HAP-1 (cell line): ENCODE data around the gene ARFGEF2.
A peak's percentile ranks its signal among the peaks of the same experiment; 100 is the strongest.

Experiments
- DNase-seq, 2 experiments: peaks; one replicate each; pipeline ENCODE4 v3.0.0-alpha.2; 2016 to 2020; ENCODE audit warnings: low spot score in 2 of 2
- H3K27me3 ChIP-seq: fragments of 250-450 bp; sonication (Bioruptor Pico); 2 replicates; pipeline ENCODE4 v1.5.1; 2020; ENCODE audit warnings: low read depth, mild to moderate bottlenecking, moderate library complexity
- H3K36me3 ChIP-seq: fragments of 250-450 bp; sonication (Bioruptor Pico); replicated peaks from 2 replicates; pipeline ENCODE4 v1.5.1; 2020; ENCODE audit warnings: mild to moderate bottlenecking
- H3K4me1 ChIP-seq: fragments of 250-450 bp; sonication (Bioruptor Pico); 2 replicates; pipeline ENCODE4 v1.5.1; 2020; ENCODE audit warnings: mild to moderate bottlenecking
- H3K4me3 ChIP-seq: fragments of 250-450 bp; sonication (Bioruptor Pico); 2 replicates; pipeline ENCODE4 v1.5.1; 2020; ENCODE audit warnings: mild to moderate bottlenecking, moderate library complexity
- H3K9me3 ChIP-seq: fragments of 250-450 bp; sonication (Bioruptor Pico); 2 replicates; pipeline ENCODE4 v1.5.1; 2020; ENCODE audit warnings: mild to moderate bottlenecking, moderate library complexity
- in situ Hi-C: fragments of 300-500 bp; cut with MboI; formaldehyde crosslinking; loops from 3 replicates; pipeline ENCODE4 v1.14.3; 2020; ENCODE audit warnings: low sequenced_read_pairs, inconsistent platforms, mixed read lengths

Gene ARFGEF2

GRCh38 chr20:48891235-48892048 is 30.1 kb upstream of the ARFGEF2 start:
- Histone ChIP-seq H3K9me3 (no peaks in the 10 kb centered on the region), H3K4me3 (no peak overlapping the region), H3K27me3 (peaks cover 7% of the 10 kb centered on the region; the same call in 1 of the 2 replicates), H3K4me1 (no peaks in the 10 kb centered on the region), H3K36me3 (no peaks in the 10 kb centered on the region)
- in situ Hi-C loops = no loop called here
- no peak for DNase-seq

DNA sequence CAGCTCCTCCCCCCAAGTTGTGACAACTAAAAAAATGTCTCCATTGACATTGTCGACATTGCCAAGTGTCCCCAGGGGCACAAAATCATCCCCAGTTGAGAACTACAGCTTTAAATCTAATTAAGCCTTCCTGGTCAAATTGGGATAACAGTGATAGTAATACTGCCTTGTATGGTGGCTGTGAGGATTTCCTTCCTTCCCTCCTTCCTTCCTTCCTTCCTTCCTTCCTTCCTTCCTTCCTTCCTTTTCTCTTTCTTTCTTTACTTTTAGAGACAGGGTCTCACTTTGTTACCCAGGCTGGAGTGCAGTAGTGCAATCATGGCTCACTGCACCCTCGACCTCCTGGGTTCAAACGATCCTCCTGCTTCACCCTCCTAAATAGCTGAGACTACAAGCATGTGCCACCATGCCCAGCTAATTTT is 29.5 kb upstream of the ARFGEF2 start:
- no peak for DNase-seq
- no peaks in the 10 kb centered on the region for H3K36me3 ChIP-seq
- H3K4me3 ChIP-seq = no peak overlapping the region
- H3K9me3 ChIP-seq = no peaks in the 10 kb centered on the region
- H3K4me1 ChIP-seq = no peaks in the 10 kb centered on the region
- H3K27me3 ChIP-seq = peaks cover 7% of the 10 kb centered on the region; the same call in 1 of the 2 replicates
- in situ Hi-C loops = no loop called here

GRCh38 chr20:48892891-48893290 is 28.6 kb upstream of the ARFGEF2 start:
- Histone ChIP-seq H3K36me3 (no peaks in the 10 kb centered on the region), H3K4me1 (no peaks in the 10 kb centered on the region), H3K4me3 (no peak overlapping the region), H3K27me3 (peaks cover 7% of the 10 kb centered on the region; the same call in 1 of the 2 replicates), H3K9me3 (no peaks in the 10 kb centered on the region)
- in situ Hi-C loops = no loop called here
- DNase-seq = no peak

GRCh38 chr20:48893374-48893773 is 28.1 kb upstream of the ARFGEF2 start:
- H3K27me3 ChIP-seq = peaks cover 7% of the 10 kb centered on the region; the same call in 1 of the 2 replicates
- H3K9me3 ChIP-seq = no peaks in the 10 kb centered on the region
- DNase-seq = no peak
- no peak overlapping the region for H3K4me3 ChIP-seq
- in situ Hi-C loops = no loop called here
- no peaks in the 10 kb centered on the region for H3K4me1 ChIP-seq
- H3K36me3 ChIP-seq = no peaks in the 10 kb centered on the region

DNA sequence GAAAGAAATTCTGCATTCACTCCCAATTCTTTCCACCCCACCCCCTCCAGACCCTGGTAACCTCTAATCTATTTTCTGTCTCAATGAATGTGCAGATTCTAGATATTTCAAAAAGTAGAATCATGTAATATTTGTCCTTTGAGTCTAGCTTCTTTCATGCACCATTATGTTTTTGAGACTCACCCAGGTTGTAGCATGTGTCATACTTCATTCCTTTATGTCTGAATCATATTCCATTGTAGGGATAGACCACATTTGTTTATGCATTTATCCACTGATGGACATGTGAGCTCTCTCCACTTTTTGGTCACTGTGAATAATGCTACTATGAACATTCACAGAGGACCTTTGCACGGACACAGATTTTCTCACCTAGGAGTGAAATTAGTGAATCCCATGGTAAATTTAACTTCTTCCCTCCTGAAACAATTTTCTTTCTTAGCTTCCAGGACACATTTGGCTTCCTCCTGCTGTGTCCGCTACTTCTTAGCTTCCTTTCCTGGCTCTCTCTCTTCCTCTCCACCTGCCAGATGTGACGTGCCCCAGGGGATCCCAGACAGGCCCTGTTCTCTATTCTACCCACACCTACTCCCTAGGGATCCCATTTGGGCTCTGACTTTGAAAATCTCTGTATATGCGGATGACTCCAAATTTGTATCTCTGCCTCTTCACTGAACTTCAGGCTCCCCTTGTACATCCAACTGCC is 24.1 kb upstream of the ARFGEF2 start:
- Histone ChIP-seq H3K4me1 (no peaks in the 10 kb centered on the region), H3K36me3 (no peaks in the 10 kb centered on the region), H3K4me3 (no peak overlapping the region), H3K27me3 (no peaks in the 10 kb centered on the region), H3K9me3 (no peaks in the 10 kb centered on the region)
- no peak for DNase-seq
- in situ Hi-C loops = no loop called here

DNA sequence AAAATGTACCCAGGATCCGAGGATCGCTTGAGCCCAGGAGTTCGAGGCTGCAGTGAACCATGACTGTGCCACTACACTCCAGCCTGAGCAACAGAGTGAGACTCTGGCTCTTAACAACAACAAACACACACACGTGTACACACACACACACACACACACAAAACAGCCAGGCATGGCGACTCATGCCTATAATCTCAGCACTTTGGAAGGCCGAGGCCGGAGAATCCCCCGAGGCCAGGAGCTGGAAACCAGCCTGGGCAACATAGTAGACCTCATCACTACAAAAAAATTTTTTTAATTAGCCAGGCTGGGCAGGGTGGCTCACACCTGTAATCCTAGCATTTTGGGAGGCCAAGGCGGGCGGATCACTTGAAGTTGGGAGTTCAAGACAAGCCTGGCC is 23.3 kb upstream of the ARFGEF2 start:
- H3K36me3 ChIP-seq = no peaks in the 10 kb centered on the region
- H3K9me3 ChIP-seq = no peaks in the 10 kb centered on the region
- no peak for DNase-seq
- no peak overlapping the region for H3K4me3 ChIP-seq
- no peaks in the 10 kb centered on the region for H3K27me3 ChIP-seq
- in situ Hi-C loops = no loop called here
- H3K4me1 ChIP-seq = no peaks in the 10 kb centered on the region

- DNase-seq = no peak
- H3K36me3 ChIP-seq = no peaks in the 10 kb centered on the region
- H3K9me3 ChIP-seq = no peaks in the 10 kb centered on the region
- no peak overlapping the region for H3K4me3 ChIP-seq
- no peaks in the 10 kb centered on the region for H3K4me1 ChIP-seq
- in situ Hi-C loops = no loop called here
- no peaks in the 10 kb centered on the region for H3K27me3 ChIP-seq
These were observed 22.5 kb upstream of the ARFGEF2 start for GRCh38 chr20:48898896-48899530.

GRCh38 chr20:48899881-48900280 is 21.6 kb upstream of the ARFGEF2 start:
- no peak for DNase-seq
- Histone ChIP-seq H3K27me3 (no peaks in the 10 kb centered on the region), H3K36me3 (no peaks in the 10 kb centered on the region), H3K4me3 (no peak overlapping the region), H3K9me3 (no peaks in the 10 kb centered on the region), H3K4me1 (no peaks in the 10 kb centered on the region)
- in situ Hi-C loops = no loop called here

DNA sequence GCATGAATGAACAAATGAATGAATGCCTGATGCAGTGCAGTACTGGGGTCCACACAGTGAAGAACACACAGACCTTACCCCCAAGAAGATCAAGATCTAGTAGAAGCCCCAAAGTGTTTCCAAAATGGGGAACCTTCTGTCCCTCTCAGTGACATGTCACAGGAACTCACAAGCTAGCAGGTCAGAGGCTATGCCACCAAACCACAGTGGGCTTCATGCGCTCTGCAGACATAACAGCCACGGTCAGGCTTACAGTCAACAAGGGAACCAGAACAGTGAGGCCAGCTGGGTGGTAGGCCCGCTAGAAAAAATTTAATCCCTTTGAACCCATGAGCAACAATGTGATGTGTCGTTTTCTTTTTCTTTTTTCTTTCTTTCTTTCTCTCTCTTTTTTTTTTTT is 20.2 kb upstream of the ARFGEF2 start:
- DNase-seq = no peak
- H3K9me3 ChIP-seq = no peaks in the 10 kb centered on the region
- in situ Hi-C loops = no loop called here
- H3K4me3 ChIP-seq = no peak overlapping the region
- H3K27me3 ChIP-seq = no peaks in the 10 kb centered on the region
- no peaks in the 10 kb centered on the region for H3K36me3 ChIP-seq
- H3K4me1 ChIP-seq = no peaks in the 10 kb centered on the region

DNA sequence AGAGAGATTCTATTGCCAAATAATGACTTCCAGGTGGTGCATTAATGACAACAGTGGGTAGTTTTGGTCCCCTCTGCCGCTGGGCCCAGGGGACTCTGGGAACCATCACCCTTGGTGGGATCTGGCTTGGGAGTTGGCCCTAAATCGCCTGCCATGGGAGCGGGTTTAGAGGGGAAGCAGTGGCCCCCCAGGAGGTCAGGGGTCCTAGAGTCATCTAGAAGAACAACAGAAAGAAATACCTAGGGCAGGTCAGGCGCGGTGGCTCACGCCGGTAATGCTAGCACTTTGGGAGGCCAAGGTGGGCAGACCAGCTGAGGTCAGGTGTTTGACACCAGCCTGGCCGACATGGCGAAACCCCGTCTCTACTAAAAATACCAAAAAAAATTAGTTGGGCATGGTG is 17.8 kb upstream of the ARFGEF2 start:
- in situ Hi-C loops = no loop called here
- H3K36me3 ChIP-seq = no peaks in the 10 kb centered on the region
- no peak for DNase-seq
- H3K4me1 ChIP-seq = no peaks in the 10 kb centered on the region
- H3K9me3 ChIP-seq = no peaks in the 10 kb centered on the region
- no peak overlapping the region for H3K4me3 ChIP-seq
- no peaks in the 10 kb centered on the region for H3K27me3 ChIP-seq

DNA sequence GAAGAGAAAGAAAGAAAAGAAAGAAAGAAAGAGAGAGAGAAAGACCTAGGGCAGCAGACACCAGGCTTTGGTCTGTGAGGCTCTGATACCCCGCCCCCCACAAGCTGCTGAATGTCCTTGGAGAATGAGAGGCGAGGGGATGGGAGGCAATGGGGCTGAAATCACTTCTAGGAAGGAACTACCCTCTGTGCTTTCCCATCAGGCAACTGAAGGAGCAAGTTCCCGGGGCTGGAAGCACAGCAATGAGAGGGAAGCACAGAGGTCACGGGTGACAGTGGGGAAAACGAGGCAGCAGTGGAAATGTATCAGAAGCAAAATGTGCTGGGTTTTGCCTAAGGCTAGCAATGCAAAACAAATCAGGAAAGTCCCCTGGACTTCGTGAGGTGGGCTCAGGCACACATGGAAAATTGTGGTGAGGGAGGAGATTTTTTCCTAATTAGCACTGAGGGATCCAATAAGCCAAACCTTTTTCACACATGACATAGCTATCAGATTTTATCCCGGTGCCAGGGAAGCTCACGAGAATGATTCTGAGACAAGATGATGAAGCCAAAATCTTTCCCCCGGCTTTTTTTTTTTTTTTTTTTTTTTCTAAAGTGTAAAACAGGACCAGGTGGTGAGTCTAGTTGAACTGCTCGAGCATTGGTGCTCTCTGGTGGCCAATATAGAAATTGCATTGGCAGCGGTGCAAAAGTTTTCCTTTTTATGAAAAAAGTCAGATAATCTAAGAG is 16.8 kb upstream of the ARFGEF2 start:
- Histone ChIP-seq H3K4me1 (no peaks in the 10 kb centered on the region), H3K4me3 (no peak overlapping the region)
- in situ Hi-C loops = loop anchor here (5.0 kb wide), 1 partner anchor 247 kb away; no protein-coding TSS in a partner anchor

DNA sequence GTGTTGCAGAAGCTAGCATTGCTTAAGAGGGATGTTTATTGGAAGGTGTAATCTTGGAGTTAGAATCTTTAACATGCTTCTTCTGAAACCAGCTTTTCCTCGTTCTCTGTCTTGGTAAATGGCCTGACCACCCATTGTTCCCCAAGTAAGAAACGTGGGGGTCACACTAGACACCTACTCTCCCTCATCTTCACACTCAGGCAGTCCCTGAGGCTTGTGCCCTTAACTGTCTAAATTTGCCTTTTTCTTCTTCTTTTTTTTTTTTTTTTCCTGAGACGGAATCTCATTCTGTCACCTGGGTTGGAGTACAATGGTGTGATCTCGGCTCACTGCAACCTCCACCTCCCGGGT is 16.2 kb upstream of the ARFGEF2 start:
- in situ Hi-C loops = loop anchor here (5.0 kb wide), 1 partner anchor 248 kb away; no protein-coding TSS in a partner anchor
- no peaks in the 10 kb centered on the region for H3K36me3 ChIP-seq
- no peaks in the 10 kb centered on the region for H3K27me3 ChIP-seq
- DNase-seq = no peak
- H3K9me3 ChIP-seq = no peaks in the 10 kb centered on the region; the same call in 1 of the 2 replicates
- H3K4me1 ChIP-seq = no peaks in the 10 kb centered on the region
- H3K4me3 ChIP-seq = no peak overlapping the region

More for the DNA sequence above, 16.8 kb upstream of the ARFGEF2 start:
- DNase-seq = peak; percentile 51 to 76
- H3K27me3 ChIP-seq = no peaks in the 10 kb centered on the region
- no peaks in the 10 kb centered on the region for H3K9me3 ChIP-seq
- no peaks in the 10 kb centered on the region for H3K36me3 ChIP-seq

GRCh38 chr20:48906221-48906877 is 15.2 kb upstream of the ARFGEF2 start:
- DNase-seq = no peak
- no peak overlapping the region for H3K4me3 ChIP-seq
- no peaks in the 10 kb centered on the region; the same call in 1 of the 2 replicates for H3K9me3 ChIP-seq
- H3K36me3 ChIP-seq = no peaks in the 10 kb centered on the region
- in situ Hi-C loops = loop anchor here (5.0 kb wide), 1 partner anchor 249 kb away; no protein-coding TSS in a partner anchor
- no peaks in the 10 kb centered on the region for H3K4me1 ChIP-seq
- no peaks in the 10 kb centered on the region for H3K27me3 ChIP-seq
